Smooth muscle cell (in vitro differentiated cells): ENCODE results near the gene SOS1. TPM values are rescaled to one million over a fixed set of nuclear protein-coding genes. Genes with fewer than 3 reads are reported as not detected.

Source experiments
- DNase-seq: peaks from one replicate; lab custom pipeline; 2025; ENCODE audit not compliant: unreplicated experiment; lab: John Stamatoyannopoulos, UW
- H2AFZ ChIP-seq: fragments of 200-600 bp; sonication (generic); 2 replicates; pipeline ENCODE4 v1.6.0; 2016; ENCODE audit warnings: antibody characterized with exemption, low read depth, mild to moderate bottlenecking
- H3F3A ChIP-seq: fragments of 200-600 bp; sonication (generic); 2 replicates; pipeline ENCODE4 v1.6.0; 2017; ENCODE audit warnings: antibody characterized with exemption, low read depth
- H3K27ac ChIP-seq: fragments of 200-600 bp; sonication (generic); 2 replicates; pipeline ENCODE4 v1.5.1; 2016; ENCODE audit warnings: low read depth, mild to moderate bottlenecking
- H3K27me3 ChIP-seq: fragments of 200-600 bp; sonication (generic); 2 replicates; pipeline ENCODE4 v1.6.1; 2016; ENCODE audit warnings: low read depth, mild to moderate bottlenecking
- H3K36me3 ChIP-seq: fragments of 200-600 bp; sonication (generic); 2 replicates; pipeline ENCODE4 v1.5.1; 2016; ENCODE audit warnings: low read depth
- H3K4me1 ChIP-seq: fragments of 200-600 bp; sonication (generic); 2 replicates; pipeline ENCODE4 v1.5.1; 2016; ENCODE audit warnings: low read depth
- H3K4me2 ChIP-seq: fragments of 200-600 bp; sonication (generic); 2 replicates; pipeline ENCODE4 v1.6.0; 2016; ENCODE audit warnings: mild to moderate bottlenecking
- H3K4me3 ChIP-seq: fragments of 200-600 bp; sonication (generic); 2 replicates; pipeline ENCODE4 v1.5.1; 2016; ENCODE audit warnings: mild to moderate bottlenecking
- H3K79me2 ChIP-seq: fragments of 200-600 bp; sonication (generic); 2 replicates; pipeline ENCODE4 v1.6.0; 2016; ENCODE audit warnings: low read depth, mild to moderate bottlenecking
- H3K9ac ChIP-seq: fragments of 200-600 bp; sonication (generic); 2 replicates; pipeline ENCODE4 v1.6.0; 2016; ENCODE audit warnings: low read depth
- H3K9me3 ChIP-seq: fragments of 200-600 bp; sonication (generic); replicated peaks from 2 replicates; pipeline ENCODE4 v1.5.1; 2016; ENCODE audit warnings: low read depth
- H4K20me1 ChIP-seq: fragments of 200-600 bp; sonication (generic); 2 replicates; pipeline ENCODE4 v1.6.0; 2016; ENCODE audit warnings: low read depth
- WGBS: methylation state at CpG from one replicate; pipeline ENCODE4 v1.1.7; 2016; ENCODE audit warnings: low lambda C conversion rate; 5-methylcytosine and 5-hydroxymethylcytosine counted together
- polyA plus RNA-seq: library from polyadenylated mRNA; unstranded; fragments of >200 nt; fragmentation: Nextera tagmentation; extraction: Ambion mirVana; gene quantifications from 2 replicates; pipeline ENCODE4 v1.2.1, GENCODE V29; 2016
- total RNA-seq: library from RNA; depleted of rRNA; stranded (reverse); fragments of >200 nt; gene quantifications from 2 replicates; pipeline ENCODE4 v1.2.3, GENCODE V29; 2014
- TF ChIP-seq, protein P1 (sequence below): fragments of 200-600 bp; sonication (generic); IDR thresholded peaks from 2 replicates; pipeline ENCODE4 v1.5.1; 2017; ENCODE audit warnings: borderline replicate concordance, mild to moderate bottlenecking, antibody characterized with exemption; ENCODE audit not compliant: insufficient read depth, poor library complexity, severe bottlenecking

SOS1 gene
- total and polyA plus RNA-seq, 2 experiments from 2014 or later = 8.4 to 34.0 TPM

DNA sequence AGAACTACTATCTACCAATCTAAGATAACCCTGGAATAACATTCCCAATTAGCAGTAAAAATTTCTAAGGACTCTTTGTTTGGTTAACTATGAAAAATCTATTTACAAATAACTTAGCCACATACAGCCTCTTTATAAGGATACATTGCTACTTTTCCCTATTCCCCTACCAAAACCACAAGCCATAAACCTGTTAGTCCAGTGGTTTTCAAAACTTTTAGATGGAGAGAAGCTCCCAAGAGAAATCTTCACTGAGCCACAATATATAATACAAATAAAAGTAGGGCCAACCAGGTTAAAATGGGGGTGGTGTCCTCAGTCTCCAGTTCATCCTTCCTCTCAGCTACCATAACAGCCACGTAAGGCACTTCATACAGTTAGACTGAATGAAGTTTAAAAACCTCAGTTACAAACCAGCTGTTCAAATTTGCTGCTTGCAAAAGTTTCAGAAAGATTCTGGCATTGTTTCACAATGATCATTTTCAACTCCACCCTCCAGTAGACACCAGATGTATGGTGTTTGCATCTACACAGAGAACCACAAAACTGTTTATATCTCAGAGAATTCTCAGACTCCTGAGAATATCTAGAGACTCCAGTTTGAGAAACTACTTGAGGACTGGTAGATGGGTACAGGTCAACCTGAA is 26.0 kb downstream of the SOS1 start:
- no peak for DNase-seq
- peaks cover 95% of the 10 kb centered on the region for H4K20me1 ChIP-seq
- no peak overlapping the region for H3K4me2 ChIP-seq
- no peak overlapping the region for H3K4me3 ChIP-seq
- TF ChIP-seq, protein P1, sequence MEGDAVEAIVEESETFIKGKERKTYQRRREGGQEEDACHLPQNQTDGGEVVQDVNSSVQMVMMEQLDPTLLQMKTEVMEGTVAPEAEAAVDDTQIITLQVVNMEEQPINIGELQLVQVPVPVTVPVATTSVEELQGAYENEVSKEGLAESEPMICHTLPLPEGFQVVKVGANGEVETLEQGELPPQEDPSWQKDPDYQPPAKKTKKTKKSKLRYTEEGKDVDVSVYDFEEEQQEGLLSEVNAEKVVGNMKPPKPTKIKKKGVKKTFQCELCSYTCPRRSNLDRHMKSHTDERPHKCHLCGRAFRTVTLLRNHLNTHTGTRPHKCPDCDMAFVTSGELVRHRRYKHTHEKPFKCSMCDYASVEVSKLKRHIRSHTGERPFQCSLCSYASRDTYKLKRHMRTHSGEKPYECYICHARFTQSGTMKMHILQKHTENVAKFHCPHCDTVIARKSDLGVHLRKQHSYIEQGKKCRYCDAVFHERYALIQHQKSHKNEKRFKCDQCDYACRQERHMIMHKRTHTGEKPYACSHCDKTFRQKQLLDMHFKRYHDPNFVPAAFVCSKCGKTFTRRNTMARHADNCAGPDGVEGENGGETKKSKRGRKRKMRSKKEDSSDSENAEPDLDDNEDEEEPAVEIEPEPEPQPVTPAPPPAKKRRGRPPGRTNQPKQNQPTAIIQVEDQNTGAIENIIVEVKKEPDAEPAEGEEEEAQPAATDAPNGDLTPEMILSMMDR = no peak
- no peaks in the 10 kb centered on the region for H3K36me3 ChIP-seq
- H3F3A ChIP-seq = no peaks in the 10 kb centered on the region
- peaks cover 5% of the 10 kb centered on the region for H3K4me1 ChIP-seq
- H3K9me3 ChIP-seq = no peaks in the 10 kb centered on the region
- no peaks in the 10 kb centered on the region for H3K27me3 ChIP-seq
- peaks cover 94% of the 10 kb centered on the region for H3K79me2 ChIP-seq
- no peak overlapping the region for H2AFZ ChIP-seq
- peak overlapping the region; percentile 23 for H3K27ac ChIP-seq
- H3K9ac ChIP-seq = no peak overlapping the region
- 81% methylated on average over 1 of the region's 1 CpG for WGBS

- peaks cover 93% of the 10 kb centered on the region for H3K79me2 ChIP-seq
- H3K4me2 ChIP-seq = no peak overlapping the region
Measured at GRCh38 chr2:39093218-39093898, 27.5 kb downstream of the SOS1 start.

GRCh38 chr2:39091543-39091942 is 29.3 kb downstream of the SOS1 start:
- Histone ChIP-seq H4K20me1 (peaks cover 95% of the 10 kb centered on the region), H3K4me2 (no peak overlapping the region), H3K27me3 (no peaks in the 10 kb centered on the region), H3K79me2 (peaks cover 92% of the 10 kb centered on the region), H3K36me3 (no peaks in the 10 kb centered on the region), H3K9me3 (no peaks in the 10 kb centered on the region), H3K4me3 (no peak overlapping the region), H3K4me1 (peaks cover 5% of the 10 kb centered on the region), H3K27ac (no peak overlapping the region), H3K9ac (no peak overlapping the region), H3F3A (no peaks in the 10 kb centered on the region), H2AFZ (no peak overlapping the region)
- TF ChIP-seq, protein P1 = no peak
- no peak for DNase-seq
- WGBS = 96% methylated on average over 4 of the region's 4 CpGs

More at GRCh38 chr2:39093218-39093898, 27.5 kb downstream of the SOS1 start:
- no peak for DNase-seq
- Histone ChIP-seq H3K9me3 (no peaks in the 10 kb centered on the region), H3K27ac (no peak overlapping the region), H3K4me1 (peaks cover 5% of the 10 kb centered on the region), H3F3A (no peaks in the 10 kb centered on the region), H3K36me3 (no peaks in the 10 kb centered on the region), H3K9ac (no peak overlapping the region), H2AFZ (no peak overlapping the region), H4K20me1 (peaks cover 94% of the 10 kb centered on the region), H3K4me3 (no peak overlapping the region), H3K27me3 (no peaks in the 10 kb centered on the region)
- 44% methylated on average over 3 of the region's 3 CpGs for WGBS
- TF ChIP-seq, protein P1 = no peak
